Activated CD8-positive, alpha-beta T cell treated with anti-CD3 and anti-CD28 coated beads for 36 hours (primary cell): Measurements from ENCODE around the gene CACNA1S. TPM values are rescaled to one million over a fixed set of nuclear protein-coding genes. Genes with fewer than 3 reads are reported as not detected.

ENCODE experiments used
- ATAC-seq: fragments of 200-7000 bp; cut with Tn5 transposase; one replicate; pipeline ENCODE4 v1.10.0; 2021; ENCODE audit warnings: mild to moderate bottlenecking, moderate library complexity
- CTCF ChIA-PET: fragments of 350-600 bp; sonication (Branson Sonifier 250); formaldehyde crosslinking; loops from one replicate; lab custom pipeline; 2021; ENCODE audit warnings: antibody characterized with exemption; lab: Charles Lee
- POLR2A ChIA-PET: fragments of 350-600 bp; sonication (Branson Sonifier 250); formaldehyde crosslinking; loops from one replicate; lab custom pipeline; 2021; ENCODE audit warnings: antibody characterized with exemption; lab: Charles Lee
- DNase-seq: peaks from one replicate; pipeline ENCODE4 v3.0.0-alpha.2; 2020
- H3K27ac Mint-ChIP-seq: one replicate; pipeline ENCODE4 v1.8.0; 2021; ENCODE audit warnings: mild to moderate bottlenecking, mixed read lengths
- H3K27me3 Mint-ChIP-seq: one replicate; pipeline ENCODE4 v1.8.0; 2021; ENCODE audit warnings: mixed read lengths
- H3K36me3 Mint-ChIP-seq: one replicate; pipeline ENCODE4 v1.8.0; 2021; ENCODE audit warnings: low read depth, mixed read lengths
- H3K4me1 Mint-ChIP-seq: one replicate; pipeline ENCODE4 v1.8.0; 2021; ENCODE audit warnings: low read depth, mixed read lengths
- H3K4me3 Mint-ChIP-seq: one replicate; pipeline ENCODE4 v1.8.0; 2021; ENCODE audit warnings: mild to moderate bottlenecking, moderate library complexity, mixed read lengths
- H3K9me3 Mint-ChIP-seq: one replicate; pipeline ENCODE4 v1.8.0; 2021; ENCODE audit warnings: mixed read lengths
- CTCF ChIP-seq: fragments of 200-600 bp; IDR thresholded peaks from one replicate; pipeline ENCODE4 v1.8.0; 2022; ENCODE audit warnings: antibody characterized with exemption, mild to moderate bottlenecking
- intact Hi-C: fragments of 100-400 bp; cut with micrococcal nuclease; formaldehyde crosslinking; loops from one replicate; pipeline ENCODE4 v1.10.0; 2022
- total RNA-seq, 2 experiments: library from RNA; stranded (reverse); gene quantifications; one replicate each; pipeline ENCODE4 v1.2.3, GENCODE V29; 2021

Gene CACNA1S
- total RNA-seq, 2 experiments from 2014 or later = not detected

GRCh38 chr1:201122321-201122957 lies 10.2 kb upstream of the CACNA1S start:
- ChIA-PET POLR2A (interaction anchor here (0.7 kb wide), 1 partner anchor 47 kb away, joined by 3 read pairs; no protein-coding TSS in a partner anchor), CTCF (interaction anchor here (0.6 to 1.1 kb wide), 5 partner anchors 8 to 500 kb away, joined by 3 to 4 read pairs (median 3); no protein-coding TSS in a partner anchor)
- H3K27ac Mint-ChIP-seq = no peak overlapping the region
- intact Hi-C loops = no loop called here
- no peak overlapping the region for H3K4me3 Mint-ChIP-seq
- DNase-seq = no peak
- TF ChIP-seq CTCF = no peak
- ATAC-seq = no peak
- no peaks in the 10 kb centered on the region for H3K36me3 Mint-ChIP-seq
- H3K4me1 Mint-ChIP-seq = peaks cover 6% of the 10 kb centered on the region
- no peaks in the 10 kb centered on the region for H3K9me3 Mint-ChIP-seq
- H3K27me3 Mint-ChIP-seq = peaks cover 10% of the 10 kb centered on the region

- Mint-ChIP-seq H3K27ac (no peak overlapping the region), H3K4me1 (peaks cover 8% of the 10 kb centered on the region), H3K4me3 (no peak overlapping the region), H3K36me3 (no peaks in the 10 kb centered on the region), H3K27me3 (peaks cover 4% of the 10 kb centered on the region), H3K9me3 (no peaks in the 10 kb centered on the region)
- CTCF ChIA-PET = interaction anchor here (0.6 to 4.5 kb wide), 47 partner anchors 8 to 450 kb away, joined by 3 to 46 read pairs (median 4); partner anchors contain the start of genes ASCL5, DDX59, KIF21B and TMEM9
- DNase-seq = peak; percentile 76
- ATAC-seq = peak; percentile 69
- POLR2A ChIA-PET = interaction anchor here (0.6 to 1.0 kb wide), 2 partner anchors 48 to 68 kb away, joined by 3 to 4 read pairs; no protein-coding TSS in a partner anchor
- TF ChIP-seq CTCF = peak; percentile 72
- intact Hi-C loops = loop anchor here (10.0 kb wide), 1 partner anchor 145 kb away; no protein-coding TSS in a partner anchor
These were observed 7.3 kb upstream of the CACNA1S start for GRCh38 chr1:201119206-201120197.

GRCh38 chr1:201116091-201116490 lies 3.9 kb upstream of the CACNA1S start:
- POLR2A ChIA-PET = no interaction called here
- Mint-ChIP-seq H3K4me1 (peaks cover 8% of the 10 kb centered on the region), H3K9me3 (no peaks in the 10 kb centered on the region), H3K36me3 (no peaks in the 10 kb centered on the region), H3K27me3 (no peaks in the 10 kb centered on the region), H3K27ac (no peak overlapping the region), H3K4me3 (peak overlapping the region; percentile 12)
- DNase-seq = no peak
- no peak for ATAC-seq
- CTCF ChIA-PET = interaction anchor here (1.1 to 5.4 kb wide), 7 partner anchors 10 to 147 kb away, joined by 3 to 46 read pairs (median 5); no protein-coding TSS in a partner anchor
- intact Hi-C loops = loop anchor here (10.0 kb wide), 1 partner anchor 141 kb away; no protein-coding TSS in a partner anchor
- no peak for TF ChIP-seq CTCF

GRCh38 chr1:201115390-201115937 lies 3.2 kb upstream of the CACNA1S start:
- Mint-ChIP-seq H3K27ac (no peak overlapping the region), H3K4me3 (peak overlapping the region; percentile 12), H3K9me3 (no peaks in the 10 kb centered on the region), H3K36me3 (no peaks in the 10 kb centered on the region), H3K27me3 (no peaks in the 10 kb centered on the region), H3K4me1 (peaks cover 8% of the 10 kb centered on the region)
- TF ChIP-seq CTCF = no peak
- DNase-seq (no peak), ATAC-seq (no peak)
- intact Hi-C loops = loop anchor here (10.0 kb wide), 1 partner anchor 141 kb away; no protein-coding TSS in a partner anchor
- POLR2A ChIA-PET = no interaction called here
- CTCF ChIA-PET = interaction anchor here (0.9 to 5.4 kb wide), 17 partner anchors 10 to 493 kb away, joined by 3 to 39 read pairs (median 5); no protein-coding TSS in a partner anchor
